ENCODE results near the gene ARHGEF10L. TPM values are rescaled to one million over a fixed set of nuclear protein-coding genes. Genes with fewer than 3 reads are reported as not detected.
"Not testable (repeated sequence)": the region's sequence is repeated elsewhere in the genome, so short reads cannot be mapped to it uniquely, and the experiment has no call there.

Gene ARHGEF10L
- total RNA-seq, 2 donors from 2014 or later = 226 to 301 TPM

GRCh38 chr1:17742583-17742982 lies 203.1 kb downstream of the ARHGEF10L start:
- H3K9me3 ChIP-seq = no peaks in the 10 kb centered on the region
- no peak overlapping the region for H3K4me3 ChIP-seq
- no peak overlapping the region for H3K27ac ChIP-seq
- no peaks in the 10 kb centered on the region for H3K4me1 ChIP-seq (ENCODE audit: control insufficient read depth in 1 of 2, low read depth in 2 of 2)
- ATAC-seq (ENCODE audit: insufficient number of reproducible peaks, low FRiP score, low read depth) = no peak
- H3K27me3 ChIP-seq (replicated peaks; ENCODE audit: insufficient read depth) = no peaks in the 10 kb centered on the region
- no peak for TF ChIP-seq CTCF (IDR thresholded peaks at IDR 0.05)
- no peaks in the 10 kb centered on the region for H3K36me3 ChIP-seq
- no peak for DNase-seq (ENCODE audit: low spot score)

GRCh38 chr1:17743008-17743647 lies 203.6 kb downstream of the ARHGEF10L start:
- no peak overlapping the region for H3K27ac ChIP-seq
- H3K27me3 ChIP-seq (replicated peaks; ENCODE audit: insufficient read depth) = no peaks in the 10 kb centered on the region
- no peaks in the 10 kb centered on the region for H3K9me3 ChIP-seq
- no peak for TF ChIP-seq CTCF (IDR thresholded peaks at IDR 0.05)
- ATAC-seq (ENCODE audit: insufficient number of reproducible peaks, low FRiP score, low read depth) (no peak), DNase-seq (ENCODE audit: low spot score) (no peak)
- no peaks in the 10 kb centered on the region for H3K4me1 ChIP-seq (ENCODE audit: control insufficient read depth in 1 of 2, low read depth in 2 of 2)
- no peak overlapping the region for H3K4me3 ChIP-seq
- no peaks in the 10 kb centered on the region for H3K36me3 ChIP-seq

- Histone ChIP-seq H3K27ac (no peak overlapping the region), H3K27me3 (replicated peaks; ENCODE audit: insufficient read depth) (no peaks in the 10 kb centered on the region), H3K9me3 (no peaks in the 10 kb centered on the region), H3K36me3 (no peaks in the 10 kb centered on the region), H3K4me1 (ENCODE audit: control insufficient read depth in 1 of 2, low read depth in 2 of 2) (no peaks in the 10 kb centered on the region), H3K4me3 (no peak overlapping the region)
- no peak for ATAC-seq (ENCODE audit: insufficient number of reproducible peaks, low FRiP score, low read depth)
- no peak for TF ChIP-seq CTCF (IDR thresholded peaks at IDR 0.05)
- no peak for DNase-seq (ENCODE audit: low spot score)
Observed at GRCh38 chr1:17743925-17744324, 204.4 kb downstream of the ARHGEF10L start.

- ATAC-seq (ENCODE audit: insufficient number of reproducible peaks, low FRiP score, low read depth) = no peak
- Histone ChIP-seq H3K36me3 (no peaks in the 10 kb centered on the region), H3K27ac (no peak overlapping the region), H3K4me1 (ENCODE audit: control insufficient read depth in 1 of 2, low read depth in 2 of 2) (no peaks in the 10 kb centered on the region), H3K27me3 (replicated peaks; ENCODE audit: insufficient read depth) (no peaks in the 10 kb centered on the region), H3K4me3 (no peak overlapping the region), H3K9me3 (no peaks in the 10 kb centered on the region)
- DNase-seq (ENCODE audit: low spot score) = no peak
- no peak for TF ChIP-seq CTCF (IDR thresholded peaks at IDR 0.05)
Observed at GRCh38 chr1:17744666-17745478, 205.4 kb downstream of the ARHGEF10L start.

- TF ChIP-seq CTCF (IDR thresholded peaks at IDR 0.05) = no peak
- no peaks in the 10 kb centered on the region for H3K4me1 ChIP-seq (ENCODE audit: control insufficient read depth in 1 of 2, low read depth in 2 of 2)
- no peak overlapping the region for H3K27ac ChIP-seq
- no peaks in the 10 kb centered on the region for H3K27me3 ChIP-seq (replicated peaks; ENCODE audit: insufficient read depth)
- no peaks in the 10 kb centered on the region for H3K36me3 ChIP-seq
- no peaks in the 10 kb centered on the region for H3K9me3 ChIP-seq
- ATAC-seq (ENCODE audit: insufficient number of reproducible peaks, low FRiP score, low read depth) = no peak
- H3K4me3 ChIP-seq = no peak overlapping the region
- DNase-seq (ENCODE audit: low spot score) = no peak
Observed at GRCh38 chr1:17745479-17745955, 206.0 kb downstream of the ARHGEF10L start.

- H3K27ac ChIP-seq; H3K4me1 ChIP-seq (ENCODE audit: control insufficient read depth in 1 of 2, low read depth in 2 of 2); H3K27me3 ChIP-seq (replicated peaks; ENCODE audit: insufficient read depth); H3K9me3 ChIP-seq; H3K36me3 ChIP-seq; DNase-seq (ENCODE audit: low spot score); H3K4me3 ChIP-seq; ATAC-seq (ENCODE audit: insufficient number of reproducible peaks, low FRiP score, low read depth): not testable (repeated sequence)
Observed at GRCh38 chr1:17746281-17746680, 206.8 kb downstream of the ARHGEF10L start.

Measured in thoracic aorta (tissue), 2 donors.